Tibial artery (tissue), 4 donors: ENCODE results near the gene PVALEF.

Experiments
- DNase-seq, 2 donors: peaks; one replicate each; pipeline ENCODE4 v3.0.0-alpha.2; 2019
- H3K27ac ChIP-seq, 2 donors: fragments of 200-600 bp; sonication (generic) in 1 of 2; 1 replicate in 1 of 2; 2 replicates in 1 of 2; pipeline ENCODE4 v1.5.1; 2018 to 2019; ENCODE audit warnings: mild to moderate bottlenecking in 1 of 2
- H3K27me3 ChIP-seq, 2 donors: fragments of 200-600 bp; sonication (generic) in 1 of 2; one replicate each; pipeline versions ENCODE4 v1.5.1 to v1.6.0; 2016 to 2019
- H3K36me3 ChIP-seq, 3 donors: fragments of 200-600 bp; sonication (generic) in 2 of 3; one replicate each; pipeline ENCODE4 v1.5.1; 2016 to 2019; ENCODE audit warnings: mild to moderate bottlenecking in 2 of 3
- H3K4me1 ChIP-seq, 4 donors: fragments of 200-600 bp; sonication (generic) in 2 of 4; 1 replicate in 3 of 4; 2 replicates in 1 of 4; pipeline ENCODE4 v1.5.1; 2016 to 2019
- H3K4me3 ChIP-seq, 2 donors: fragments of 200-600 bp; sonication (generic) in 1 of 2; 1 replicate in 1 of 2; 2 replicates in 1 of 2; pipeline ENCODE4 v1.5.1; 2018 to 2019; ENCODE audit warnings: mild to moderate bottlenecking in 2 of 2
- H3K9me3 ChIP-seq, 3 donors: fragments of 200-600 bp; sonication (generic) in 1 of 3; one replicate each; pipeline ENCODE4 v1.5.1; 2016 to 2019
- CTCF ChIP-seq, 2 experiments: fragments of 200-600 bp in 1 of 2; fragments of 450-650 bp in 1 of 2; IDR thresholded peaks; one replicate each; pipeline ENCODE4 v1.5.1; 2017 to 2019; ENCODE audit warnings: antibody characterized with exemption in 2 of 2, mild to moderate bottlenecking in 1 of 2, moderate library complexity in 1 of 2
- intact Hi-C: fragments of 100-400 bp; cut with DNase I; formaldehyde crosslinking; loops from one replicate; pipeline ENCODE4 v1.15.0; 2023; ENCODE audit warnings: low total_unique reads

Gene PVALEF

GRCh38 chr17:81179220-81179619 lies 13.9 kb downstream of the PVALEF start:
- TF ChIP-seq CTCF (IDR thresholded peaks at IDR 0.05): no peak
- no peak overlapping the region for H3K27ac ChIP-seq
- intact Hi-C loops: no loop called here

GRCh38 chr17:81179861-81180260 lies 14.6 kb downstream of the PVALEF start:
- H3K9me3 ChIP-seq: no peaks in the 10 kb centered on the region
- intact Hi-C loops: no loop called here
- H3K27me3 ChIP-seq: peaks cover 0 to 52% of the 10 kb centered on the region in 2 donors
- no peak overlapping the region for H3K27ac ChIP-seq
- no peaks in the 10 kb centered on the region for H3K4me1 ChIP-seq
- no peak for DNase-seq
- TF ChIP-seq CTCF (IDR thresholded peaks at IDR 0.05): no peak
- H3K4me3 ChIP-seq: no peak overlapping the region
- no peaks in the 10 kb centered on the region for H3K36me3 ChIP-seq

More at GRCh38 chr17:81179220-81179619, 13.9 kb downstream of the PVALEF start:
- no peaks in the 10 kb centered on the region for H3K4me1 ChIP-seq
- no peak for DNase-seq
- H3K9me3 ChIP-seq: no peaks in the 10 kb centered on the region
- H3K36me3 ChIP-seq: no peaks in the 10 kb centered on the region
- peaks cover 0 to 49% of the 10 kb centered on the region in 2 donors for H3K27me3 ChIP-seq
- no peak overlapping the region for H3K4me3 ChIP-seq

- H3K27me3 ChIP-seq: peaks cover 0 to 58% of the 10 kb centered on the region in 2 donors
- H3K9me3 ChIP-seq: no peaks in the 10 kb centered on the region
- H3K4me3 ChIP-seq: no peak overlapping the region
- no peaks in the 10 kb centered on the region for H3K36me3 ChIP-seq
- no peak for TF ChIP-seq CTCF (IDR thresholded peaks at IDR 0.05)
- no peak overlapping the region for H3K27ac ChIP-seq
- no peaks in the 10 kb centered on the region for H3K4me1 ChIP-seq
- DNase-seq: no peak
- intact Hi-C loops: no loop called here
Observed at GRCh38 chr17:81180836-81181810, 15.8 kb downstream of the PVALEF start.

GRCh38 chr17:81181811-81182185 lies 16.5 kb downstream of the PVALEF start:
- Histone ChIP-seq H3K4me1 (no peaks in the 10 kb centered on the region), H3K9me3 (no peaks in the 10 kb centered on the region), H3K4me3 (no peak overlapping the region), H3K27ac (no peak overlapping the region), H3K36me3 (no peaks in the 10 kb centered on the region), H3K27me3 (peaks cover 0 to 59% of the 10 kb centered on the region in 2 donors)
- TF ChIP-seq CTCF (IDR thresholded peaks at IDR 0.05): no peak
- intact Hi-C loops: no loop called here
- no peak for DNase-seq

- H3K9me3 ChIP-seq: no peaks in the 10 kb centered on the region
- no peak for TF ChIP-seq CTCF (IDR thresholded peaks at IDR 0.05)
- H3K27me3 ChIP-seq: peaks cover 0 to 59% of the 10 kb centered on the region in 2 donors
- H3K27ac ChIP-seq: no peak overlapping the region
- intact Hi-C loops: no loop called here
- no peak overlapping the region for H3K4me3 ChIP-seq
- DNase-seq: no peak
- no peaks in the 10 kb centered on the region for H3K4me1 ChIP-seq
- H3K36me3 ChIP-seq: no peaks in the 10 kb centered on the region
Observed at GRCh38 chr17:81182596-81182995, 17.3 kb downstream of the PVALEF start.
